A172 (cell line): ENCODE data around the gene TRIM34. TPM values are rescaled to one million over a fixed set of nuclear protein-coding genes. Genes with fewer than 3 reads are reported as not detected.
A peak's percentile ranks its signal among the peaks of the same experiment; 100 is the strongest.
"Not testable (repeated sequence)": the region's sequence is repeated elsewhere in the genome, so short reads cannot be mapped to it uniquely, and the experiment has no call there.

Experiments
- DNase-seq: peaks from one replicate; pipeline ENCODE4 v3.0.0-alpha.2; 2015; ENCODE audit warnings: low spot score
- total RNA-seq: library from RNA; depleted of rRNA; stranded (reverse); fragments of >200 nt; shearing (Covaris generic); gene quantifications from 2 replicates; pipeline ENCODE4 v1.2.3, GENCODE V29; 2014; rRNA removed

TRIM34 gene
- total RNA-seq, 1 experiment from 2014 or later = 18.4 TPM

- DNase-seq = peak; percentile 99
Measured at GRCh38 chr11:5684646-5685362, 60.0 kb downstream of the TRIM34 start, which contains the start of gene TRIM5. Gene TRIM5, minus strand, starts transcription at chr11:5685074. Its CDS starts 4,897 bp downstream, at chr11:5680177.

- DNase-seq = no peak
Measured at GRCh38 chr11:5686426-5686825, 61.6 kb downstream of the TRIM34 start.

GRCh38 chr11:5688482-5688881 is 63.7 kb downstream of the TRIM34 start:
- DNase-seq = no peak

- DNase-seq = peak; percentile 47
Measured at GRCh38 chr11:5689551-5689983, 64.8 kb downstream of the TRIM34 start, which contains the start of gene TRIM22. Gene TRIM22, plus strand, starts transcription at chr11:5689790. Its CDS starts 6,443 bp downstream, at chr11:5696233.

- peak; percentile 21 for DNase-seq
Measured at GRCh38 chr11:5690216-5690615, 65.4 kb downstream of the TRIM34 start.

- peak; percentile 16 for DNase-seq
Measured at GRCh38 chr11:5690736-5691135, 65.9 kb downstream of the TRIM34 start.

- not testable (repeated sequence) for DNase-seq
Measured at GRCh38 chr11:5691238-5691963, 66.6 kb downstream of the TRIM34 start.

GRCh38 chr11:5691964-5692361 is 67.2 kb downstream of the TRIM34 start:
- no peak for DNase-seq

Other genes with a start within 250 kb of the TRIM34 start
- not detected in 2 replicates for gene OR51M1, start 241.2 kb upstream of the TRIM34 start, total RNA-seq
- not detected in 2 replicates for gene OR51Q1, start 202.9 kb upstream of the TRIM34 start, total RNA-seq
- 0.55 TPM in 1 of 2 replicates, not detected in the other for gene OR51I1, start 183.5 kb upstream of the TRIM34 start, total RNA-seq
- not detected in 2 replicates for gene OR51I2, start 175.7 kb upstream of the TRIM34 start, total RNA-seq
- gene OR52D1, start 136.3 kb upstream of the TRIM34 start, total RNA-seq = not detected in 2 replicates
- not detected in 2 replicates for gene UBQLN3, start 115.0 kb upstream of the TRIM34 start, total RNA-seq
- not detected in 2 replicates for gene UBQLNL, start 108.3 kb upstream of the TRIM34 start, total RNA-seq
- gene OR52H1, start 76.5 kb upstream of the TRIM34 start, total RNA-seq = not detected in 2 replicates
- gene OR52B6, start 44.1 kb upstream of the TRIM34 start, total RNA-seq = not detected in 2 replicates
- gene TRIM6, start 28.4 kb upstream of the TRIM34 start, total RNA-seq = 5.0 and 6.7 TPM in 2 replicates
- 32.9 and 47.7 TPM in 2 replicates for gene TRIM5, start 60.1 kb downstream of the TRIM34 start, total RNA-seq
- 34.9 and 43.0 TPM in 2 replicates for gene TRIM22, start 64.8 kb downstream of the TRIM34 start, total RNA-seq
- gene OR56B1, start 111.4 kb downstream of the TRIM34 start, total RNA-seq = not detected in 2 replicates
- gene OR52N4, start 129.2 kb downstream of the TRIM34 start, total RNA-seq = not detected in 2 replicates
- not detected in 2 replicates for gene OR52N5, start 158.4 kb downstream of the TRIM34 start, total RNA-seq
- gene OR52N1, start 166.3 kb downstream of the TRIM34 start, total RNA-seq = not detected in 2 replicates
- gene OR52N2, start 183.9 kb downstream of the TRIM34 start, total RNA-seq = not detected in 2 replicates
- gene OR52E6, start 216.9 kb downstream of the TRIM34 start, total RNA-seq = not detected in 2 replicates
- not detected in 2 replicates for gene OR52E8, start 232.7 kb downstream of the TRIM34 start, total RNA-seq